OCI-LY1 (cell line): ENCODE results near the gene LRRC59.

ENCODE experiments used
- EZH2 ChIP-seq: fragments of 200-600 bp; sonication (generic), shearing (Covaris generic); IDR thresholded peaks from 2 replicates; pipeline ENCODE4 v1.8.0; 2017; ENCODE audit warnings: borderline replicate concordance, mixed run types, mild to moderate bottlenecking, antibody characterized with exemption, low read length, moderate library complexity, mixed read lengths
- TF ChIP-seq, protein P1 (sequence below): fragments of 200-600 bp; sonication (generic), shearing (Covaris generic); IDR thresholded peaks from 2 replicates; pipeline ENCODE4 v1.5.1; 2017; ENCODE audit warnings: mild to moderate bottlenecking, antibody characterized with exemption, low read length, moderate library complexity, mixed read lengths

DNA sequence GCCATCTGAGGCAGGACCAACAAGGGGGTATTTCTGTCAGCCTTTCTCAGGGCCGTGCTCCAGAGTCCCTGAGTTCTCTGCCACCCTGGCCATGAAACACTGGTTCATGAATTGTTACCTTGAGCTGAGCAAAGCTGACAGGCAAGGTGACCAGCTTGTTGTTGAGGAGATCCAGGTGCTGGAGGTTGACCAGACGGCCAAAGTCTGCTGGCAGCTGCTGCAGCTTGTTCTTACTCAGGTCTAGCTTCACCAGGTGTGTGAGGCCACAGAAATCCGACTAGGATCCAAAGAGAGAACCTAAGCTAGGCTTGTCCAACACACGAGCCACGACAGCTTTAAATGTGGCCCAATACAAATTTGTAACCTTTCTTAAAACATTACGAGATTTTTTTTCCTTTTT, 4.7 kb downstream of the LRRC59 start:
- TF ChIP-seq, protein P1, sequence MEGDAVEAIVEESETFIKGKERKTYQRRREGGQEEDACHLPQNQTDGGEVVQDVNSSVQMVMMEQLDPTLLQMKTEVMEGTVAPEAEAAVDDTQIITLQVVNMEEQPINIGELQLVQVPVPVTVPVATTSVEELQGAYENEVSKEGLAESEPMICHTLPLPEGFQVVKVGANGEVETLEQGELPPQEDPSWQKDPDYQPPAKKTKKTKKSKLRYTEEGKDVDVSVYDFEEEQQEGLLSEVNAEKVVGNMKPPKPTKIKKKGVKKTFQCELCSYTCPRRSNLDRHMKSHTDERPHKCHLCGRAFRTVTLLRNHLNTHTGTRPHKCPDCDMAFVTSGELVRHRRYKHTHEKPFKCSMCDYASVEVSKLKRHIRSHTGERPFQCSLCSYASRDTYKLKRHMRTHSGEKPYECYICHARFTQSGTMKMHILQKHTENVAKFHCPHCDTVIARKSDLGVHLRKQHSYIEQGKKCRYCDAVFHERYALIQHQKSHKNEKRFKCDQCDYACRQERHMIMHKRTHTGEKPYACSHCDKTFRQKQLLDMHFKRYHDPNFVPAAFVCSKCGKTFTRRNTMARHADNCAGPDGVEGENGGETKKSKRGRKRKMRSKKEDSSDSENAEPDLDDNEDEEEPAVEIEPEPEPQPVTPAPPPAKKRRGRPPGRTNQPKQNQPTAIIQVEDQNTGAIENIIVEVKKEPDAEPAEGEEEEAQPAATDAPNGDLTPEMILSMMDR, result no peak
- TF ChIP-seq EZH2, result no peak
